GM21528 (cell line): ENCODE data around the gene GPR180.

ENCODE experiments used
- ATAC-seq: cut with Tn5 transposase; IDR thresholded peaks from one replicate; pipeline ENCODE4 v1.9.1; 2021; ENCODE audit warnings: mild to moderate bottlenecking, moderate library complexity; ENCODE audit not compliant: unreplicated experiment, low FRiP score

Gene GPR180

GRCh38 chr13:94640721-94641120, 39.1 kb downstream of the GPR180 start:
- no peak for ATAC-seq

GRCh38 chr13:94641409-94641941, 39.8 kb downstream of the GPR180 start:
- no peak for ATAC-seq

GRCh38 chr13:94646904-94647303, 45.2 kb downstream of the GPR180 start:
- peak; percentile 56 for ATAC-seq

- ATAC-seq = peak; percentile 8
These were observed 54.5 kb downstream of the GPR180 start for GRCh38 chr13:94656176-94656575.

- peak; percentile 91 for ATAC-seq
These were observed 55.1 kb downstream of the GPR180 start for GRCh38 chr13:94656766-94657165.

- peak; percentile 20 for ATAC-seq
These were observed 55.5 kb downstream of the GPR180 start for GRCh38 chr13:94657167-94657566.

GRCh38 chr13:94658926-94659597, 57.4 kb downstream of the GPR180 start:
- no peak for ATAC-seq

- ATAC-seq = no peak
These were observed 57.9 kb downstream of the GPR180 start for GRCh38 chr13:94659598-94659946.

- ATAC-seq = no peak
These were observed 59.2 kb downstream of the GPR180 start for GRCh38 chr13:94660695-94661326.

- no peak for ATAC-seq
These were observed 59.7 kb downstream of the GPR180 start for GRCh38 chr13:94661406-94661805.

- no peak for ATAC-seq
These were observed 60.8 kb downstream of the GPR180 start for GRCh38 chr13:94662274-94662945.

GRCh38 chr13:94664889-94665288, 63.2 kb downstream of the GPR180 start:
- ATAC-seq = no peak

- ATAC-seq = no peak
These were observed 64.4 kb downstream of the GPR180 start for GRCh38 chr13:94666065-94666464.

- ATAC-seq = no peak
These were observed 65.5 kb downstream of the GPR180 start for GRCh38 chr13:94667190-94667589.

GRCh38 chr13:94672400-94672799, 70.7 kb downstream of the GPR180 start:
- no peak for ATAC-seq

GRCh38 chr13:94673851-94674250, 72.2 kb downstream of the GPR180 start:
- ATAC-seq = no peak

- no peak for ATAC-seq
These were observed 73.1 kb downstream of the GPR180 start for GRCh38 chr13:94674609-94675348.

GRCh38 chr13:94677799-94678198, 76.1 kb downstream of the GPR180 start:
- no peak for ATAC-seq

- ATAC-seq = no peak
These were observed 77.2 kb downstream of the GPR180 start for GRCh38 chr13:94678845-94679244.

GRCh38 chr13:94679614-94680013, 78.0 kb downstream of the GPR180 start:
- no peak for ATAC-seq

- ATAC-seq = no peak
These were observed 80.6 kb downstream of the GPR180 start for GRCh38 chr13:94682229-94682628.
